Measurements from ENCODE around the gene POLDIP3.

Gene POLDIP3

DNA sequence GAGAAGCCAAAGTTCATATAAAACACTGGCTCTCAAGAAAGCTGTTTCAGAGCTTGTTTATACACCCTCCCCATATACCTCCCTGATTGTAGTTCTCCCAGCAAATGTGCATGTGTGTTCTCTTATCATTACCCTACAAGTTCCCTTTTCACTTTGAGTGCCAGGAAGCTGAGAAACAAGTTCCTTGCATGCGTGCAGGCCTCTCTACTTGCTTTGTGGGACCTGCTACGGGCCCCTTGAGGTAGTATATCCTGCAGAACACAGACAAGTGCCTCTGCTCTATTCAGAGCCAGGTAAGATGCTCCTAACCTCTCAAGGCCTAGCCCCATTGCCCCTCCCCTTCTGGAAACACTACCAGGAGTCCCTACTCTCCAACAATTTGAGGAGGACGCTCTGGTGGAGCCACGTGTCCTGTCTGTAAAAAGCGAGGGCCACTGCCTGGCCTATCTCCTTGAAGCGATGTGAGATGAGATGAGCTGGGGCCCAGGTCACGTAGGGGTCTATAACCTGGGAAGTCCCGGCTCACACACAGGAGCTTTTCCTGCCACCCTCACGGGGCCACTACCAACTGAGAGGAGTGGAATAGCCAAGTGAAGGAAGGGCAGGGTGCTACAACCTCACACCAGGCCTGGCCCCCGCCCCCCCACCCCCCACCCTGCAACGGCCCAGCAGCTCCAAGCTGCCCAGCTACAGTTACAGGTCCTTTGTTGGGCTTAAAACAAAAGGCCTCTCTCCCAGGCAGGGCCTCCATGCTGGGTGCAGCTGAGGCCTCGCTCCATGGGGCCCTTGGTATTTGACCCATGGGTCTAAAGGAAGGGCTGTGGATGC is 28.3 kb upstream of the POLDIP3 start:
- DNase-seq (ENCODE audit: low read depth in 3 of 3), result no peak

GRCh38 chr22:42641801-42642413 is 27.2 kb upstream of the POLDIP3 start:
- DNase-seq (ENCODE audit: low read depth in 3 of 3), result no peak

DNA sequence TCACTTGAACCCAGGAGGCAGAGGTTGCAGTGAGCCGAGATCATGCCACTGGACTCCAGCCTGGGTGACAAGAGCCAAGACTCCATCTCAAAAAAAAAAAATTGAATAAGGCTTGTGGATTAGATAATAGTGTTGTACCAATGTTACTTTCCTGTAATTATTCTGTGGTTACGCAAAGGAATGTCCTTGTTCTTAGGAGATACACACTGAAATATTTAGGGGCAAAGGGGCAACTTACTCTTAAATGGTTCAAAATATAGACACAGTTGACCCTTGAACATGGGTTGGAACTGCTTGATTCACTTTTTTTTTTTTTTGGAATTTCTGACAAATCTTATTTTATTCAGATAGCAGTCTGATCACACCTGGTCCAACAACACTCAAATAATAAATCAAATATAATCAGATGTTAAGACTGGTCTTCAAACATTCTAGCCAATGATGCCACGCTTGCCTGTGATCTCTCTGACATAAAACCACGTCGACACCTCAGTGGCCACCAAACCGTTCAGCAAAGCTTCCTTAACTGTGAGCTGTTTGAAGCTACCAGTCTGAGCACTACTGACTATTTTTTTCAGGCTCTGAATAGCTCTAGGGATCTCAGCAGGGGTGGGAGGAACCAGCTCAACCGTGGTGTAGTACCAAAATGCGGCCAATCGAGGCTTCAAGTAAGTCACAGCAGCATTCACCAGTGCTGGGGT is 25.0 kb upstream of the POLDIP3 start:
- DNase-seq (ENCODE audit: low read depth in 3 of 3), result no peak

DNA sequence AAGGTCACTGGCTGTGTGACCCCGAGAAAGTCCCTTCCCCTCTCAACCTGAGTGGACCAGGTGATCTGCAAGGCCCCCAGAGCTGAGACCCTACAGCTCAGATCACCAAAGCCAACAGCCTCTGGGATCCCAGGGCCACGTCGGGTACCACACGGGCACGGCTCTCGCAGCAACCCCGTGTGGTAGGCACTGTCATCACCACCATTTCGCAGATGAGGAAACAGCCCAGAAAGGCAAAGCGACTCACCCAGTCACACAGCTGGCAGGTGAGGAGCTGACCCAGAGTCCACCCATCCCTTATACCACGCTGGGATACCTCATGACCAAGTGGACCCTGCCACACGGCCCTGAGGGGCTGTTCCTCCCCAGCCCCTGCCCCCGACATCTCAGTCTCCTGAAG is 22.9 kb upstream of the POLDIP3 start:
- DNase-seq (ENCODE audit: low read depth in 3 of 3), result no peak

DNA sequence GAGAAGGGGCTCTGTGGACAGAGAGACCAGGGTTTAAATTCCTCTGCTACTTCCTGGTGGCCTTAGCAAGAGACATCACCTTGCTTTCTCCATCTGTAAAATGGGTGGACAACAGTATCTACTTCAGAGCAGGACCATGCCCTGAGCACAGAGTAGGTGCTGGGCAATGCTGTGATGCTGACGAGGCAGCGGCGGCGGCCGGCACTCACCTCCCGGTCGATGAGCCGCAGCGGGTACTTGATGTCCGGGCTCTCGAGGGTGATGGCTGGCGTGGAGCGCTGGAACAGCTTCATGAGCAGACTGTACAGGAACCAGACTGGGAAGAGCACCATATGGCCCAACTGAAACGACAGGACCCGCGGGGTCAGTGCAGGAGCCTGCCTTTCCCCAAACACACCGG is 21.8 kb upstream of the POLDIP3 start:
- no peak for DNase-seq (ENCODE audit: low read depth in 3 of 3)

- peak in 1 of 3 experiments; percentile 19 for DNase-seq (ENCODE audit: low read depth in 3 of 3)
These were observed 20.8 kb upstream of the POLDIP3 start for GRCh38 chr22:42635531-42635930.

GRCh38 chr22:42633013-42633412 is 18.3 kb upstream of the POLDIP3 start:
- no peak for DNase-seq (ENCODE audit: low read depth in 3 of 3)

DNA sequence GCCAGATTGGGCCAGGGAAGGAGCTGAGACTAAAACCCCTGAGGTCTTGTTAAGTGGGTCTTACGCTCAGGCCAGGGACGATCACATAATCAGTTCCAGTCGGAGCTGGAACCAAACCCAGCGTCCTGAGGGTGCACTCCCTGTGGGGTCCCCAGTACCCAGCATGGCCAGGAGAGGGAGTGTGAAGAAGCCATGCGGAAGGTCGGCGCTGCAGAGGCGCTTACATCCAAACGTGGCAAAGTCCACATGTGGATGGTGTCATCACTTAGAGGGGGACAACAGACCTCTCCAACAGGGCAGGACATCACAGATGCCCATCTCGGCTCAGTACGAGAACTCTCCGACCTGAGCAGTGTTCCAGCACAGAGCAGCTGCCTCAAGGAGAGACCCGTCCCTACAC is 17.4 kb upstream of the POLDIP3 start:
- no peak for DNase-seq (ENCODE audit: low read depth in 3 of 3)

GRCh38 chr22:42630901-42631602 is 16.4 kb upstream of the POLDIP3 start:
- DNase-seq (ENCODE audit: low read depth in 3 of 3), result no peak

- no peak for DNase-seq (ENCODE audit: low read depth in 3 of 3)
These were observed 15.5 kb upstream of the POLDIP3 start for GRCh38 chr22:42630211-42630610.

- no peak for DNase-seq (ENCODE audit: low read depth in 3 of 3)
These were observed 13.3 kb upstream of the POLDIP3 start for GRCh38 chr22:42627981-42628380.

- DNase-seq (ENCODE audit: low read depth in 3 of 3), result no peak
These were observed 12.4 kb upstream of the POLDIP3 start for GRCh38 chr22:42626951-42627625.

GRCh38 chr22:42626431-42626830 is 11.7 kb upstream of the POLDIP3 start:
- no peak for DNase-seq (ENCODE audit: low read depth in 3 of 3)

GRCh38 chr22:42625416-42625815 is 10.7 kb upstream of the POLDIP3 start:
- DNase-seq (ENCODE audit: low read depth in 3 of 3), result no peak

GRCh38 chr22:42624551-42625106 is 9.9 kb upstream of the POLDIP3 start:
- no peak for DNase-seq (ENCODE audit: low read depth in 3 of 3)

DNA sequence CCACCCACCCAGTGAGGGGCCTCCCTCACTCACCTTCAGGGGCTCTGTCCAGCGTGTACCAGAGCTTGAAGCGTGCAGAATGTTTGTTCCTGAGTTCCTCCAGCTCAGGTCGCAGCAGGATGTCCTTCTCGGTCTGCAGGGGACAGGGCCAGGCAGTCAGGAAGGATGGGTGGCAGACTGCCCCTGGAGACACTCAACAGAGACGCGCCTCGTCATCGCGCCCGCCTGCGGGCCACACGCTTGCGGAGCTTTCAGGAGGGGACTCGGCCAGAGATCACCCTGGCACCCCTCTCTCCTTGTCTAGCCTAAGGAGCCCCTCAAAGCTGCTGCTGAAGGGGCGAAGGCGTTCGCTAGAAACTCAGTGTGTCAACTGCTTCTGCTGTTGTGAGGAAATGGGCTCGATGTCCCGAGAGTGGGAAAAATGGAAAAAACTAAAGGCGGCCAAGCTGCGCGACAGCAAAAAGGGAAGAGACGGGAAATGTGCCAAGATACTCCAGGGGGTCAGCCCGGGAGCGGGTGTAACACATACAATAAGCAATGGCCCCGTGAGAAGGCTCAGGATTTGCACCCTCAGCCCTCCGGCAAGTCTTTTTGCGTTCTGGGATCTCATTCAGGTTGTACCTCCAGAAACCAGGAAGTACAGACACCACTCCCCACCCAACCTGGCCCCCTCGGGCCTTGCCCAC is 9.2 kb upstream of the POLDIP3 start:
- no peak for DNase-seq (ENCODE audit: low read depth in 3 of 3)

GRCh38 chr22:42623301-42623751 is 8.6 kb upstream of the POLDIP3 start:
- DNase-seq (ENCODE audit: low read depth in 3 of 3), result no peak

DNA sequence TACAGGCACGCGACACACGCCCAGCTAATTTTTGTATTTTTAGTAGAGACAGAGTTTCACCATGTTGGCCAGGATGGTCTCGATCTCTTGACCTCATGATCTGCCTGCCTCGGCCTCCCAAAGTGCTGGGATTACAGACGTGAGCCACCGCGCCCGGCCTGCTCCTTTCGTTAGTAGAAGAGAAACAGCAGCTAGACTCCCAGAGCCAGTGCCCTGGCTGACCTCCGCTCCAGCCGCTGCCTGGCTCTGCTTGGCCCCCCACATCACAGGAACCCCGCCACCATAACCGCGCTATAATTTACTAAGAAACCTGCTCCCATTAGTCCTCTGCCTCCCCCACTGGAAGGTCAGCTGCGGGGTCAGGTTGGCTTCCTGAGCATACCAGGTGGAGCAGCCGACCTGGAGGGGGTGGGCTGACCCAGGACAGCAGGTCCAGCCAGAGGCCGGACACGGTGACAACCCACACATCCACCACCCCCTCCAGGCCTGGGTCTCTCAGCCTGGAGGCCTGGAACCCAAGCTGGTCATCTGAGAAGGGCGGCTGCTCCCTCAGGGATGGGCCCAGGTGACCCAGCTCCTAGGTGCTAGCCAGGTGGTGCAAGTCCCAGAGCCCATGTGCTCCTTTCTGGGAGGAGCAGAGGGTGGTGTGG is 7.5 kb upstream of the POLDIP3 start:
- DNase-seq (ENCODE audit: low read depth in 3 of 3), result no peak

- DNase-seq (ENCODE audit: low read depth in 3 of 3), result peak; percentile 13 to 35 (median 23)
These were observed 6.9 kb upstream of the POLDIP3 start for GRCh38 chr22:42621505-42622002.

- no peak for DNase-seq (ENCODE audit: low read depth in 3 of 3)
These were observed 5.4 kb upstream of the POLDIP3 start for GRCh38 chr22:42620084-42620483.

Measured in stimulated activated CD4-positive, alpha-beta T cell treated with anti-CD3 and anti-CD28 coated beads, TNF-alpha, amount 100 ng/mL, for 24 hours (primary cell).